GM19023 (cell line): Measurements from ENCODE around the gene EFCAB8.
"Not testable (repeated sequence)": the region's sequence is repeated elsewhere in the genome, so short reads cannot be mapped to it uniquely, and the experiment has no call there.

ENCODE experiments used
- ATAC-seq: cut with Tn5 transposase; IDR thresholded peaks from one replicate; pipeline ENCODE4 v1.9.1; 2021; ENCODE audit warnings: mild to moderate bottlenecking, moderate library complexity; ENCODE audit not compliant: unreplicated experiment

The EFCAB8 gene

GRCh38 chr20:32839982-32840285 lies 18.8 kb upstream of the EFCAB8 start:
- no peak for ATAC-seq

- ATAC-seq, result no peak
These were observed 17.5 kb upstream of the EFCAB8 start for GRCh38 chr20:32841174-32841573.

GRCh38 chr20:32841632-32842031 lies 17.1 kb upstream of the EFCAB8 start:
- ATAC-seq, result no peak

GRCh38 chr20:32842688-32843524 lies 15.8 kb upstream of the EFCAB8 start:
- no peak for ATAC-seq

- no peak for ATAC-seq
These were observed 12.9 kb upstream of the EFCAB8 start for GRCh38 chr20:32845786-32846185.

GRCh38 chr20:32846852-32847251 lies 11.9 kb upstream of the EFCAB8 start:
- no peak for ATAC-seq

GRCh38 chr20:32847964-32848363 lies 10.8 kb upstream of the EFCAB8 start:
- ATAC-seq, result no peak

GRCh38 chr20:32848846-32849245 lies 9.9 kb upstream of the EFCAB8 start:
- no peak for ATAC-seq

GRCh38 chr20:32849577-32849976 lies 9.1 kb upstream of the EFCAB8 start:
- ATAC-seq, result no peak

- ATAC-seq, result no peak
These were observed 3.3 kb upstream of the EFCAB8 start for GRCh38 chr20:32855387-32855786.

GRCh38 chr20:32858189-32858588 lies 534 bp upstream of the EFCAB8 start:
- no peak for ATAC-seq

- ATAC-seq, result no peak
These were observed 2.7 kb downstream of the EFCAB8 start for GRCh38 chr20:32861446-32861845.

- no peak for ATAC-seq
These were observed 10.8 kb downstream of the EFCAB8 start for GRCh38 chr20:32869562-32869961.

- ATAC-seq, result not testable (repeated sequence)
These were observed 11.8 kb downstream of the EFCAB8 start for GRCh38 chr20:32870526-32870925.

- no peak for ATAC-seq
These were observed 12.3 kb downstream of the EFCAB8 start for GRCh38 chr20:32870985-32871384.

GRCh38 chr20:32871627-32872160 lies 13.0 kb downstream of the EFCAB8 start:
- ATAC-seq, result no peak

GRCh38 chr20:32872266-32872665 lies 13.5 kb downstream of the EFCAB8 start:
- ATAC-seq, result no peak

GRCh38 chr20:32875673-32876072 lies 16.9 kb downstream of the EFCAB8 start:
- ATAC-seq, result no peak

- ATAC-seq, result no peak
These were observed 18.8 kb downstream of the EFCAB8 start for GRCh38 chr20:32877507-32877906.

- ATAC-seq, result no peak
These were observed 20.1 kb downstream of the EFCAB8 start for GRCh38 chr20:32878820-32879219.

GRCh38 chr20:32879538-32879937 lies 20.8 kb downstream of the EFCAB8 start:
- ATAC-seq, result no peak

GRCh38 chr20:32880635-32881034 lies 21.9 kb downstream of the EFCAB8 start:
- ATAC-seq, result no peak

- no peak for ATAC-seq
These were observed 24.4 kb downstream of the EFCAB8 start for GRCh38 chr20:32883081-32883480.
